Smooth muscle cell (in vitro differentiated cells): ENCODE data around the gene NTRK2. TPM values are rescaled to one million over a fixed set of nuclear protein-coding genes. Genes with fewer than 3 reads are reported as not detected.
A peak's percentile ranks its signal among the peaks of the same experiment; 100 is the strongest.

ENCODE experiments used
- DNase-seq: peaks from one replicate; lab custom pipeline; 2025; ENCODE audit not compliant: unreplicated experiment; lab: John Stamatoyannopoulos, UW
- H2AFZ ChIP-seq: fragments of 200-600 bp; sonication (generic); 2 replicates; pipeline ENCODE4 v1.6.0; 2016; ENCODE audit warnings: antibody characterized with exemption, low read depth, mild to moderate bottlenecking
- H3F3A ChIP-seq: fragments of 200-600 bp; sonication (generic); 2 replicates; pipeline ENCODE4 v1.6.0; 2017; ENCODE audit warnings: antibody characterized with exemption, low read depth
- H3K27ac ChIP-seq: fragments of 200-600 bp; sonication (generic); 2 replicates; pipeline ENCODE4 v1.5.1; 2016; ENCODE audit warnings: low read depth, mild to moderate bottlenecking
- H3K27me3 ChIP-seq: fragments of 200-600 bp; sonication (generic); 2 replicates; pipeline ENCODE4 v1.6.1; 2016; ENCODE audit warnings: low read depth, mild to moderate bottlenecking
- H3K36me3 ChIP-seq: fragments of 200-600 bp; sonication (generic); 2 replicates; pipeline ENCODE4 v1.5.1; 2016; ENCODE audit warnings: low read depth
- H3K4me1 ChIP-seq: fragments of 200-600 bp; sonication (generic); 2 replicates; pipeline ENCODE4 v1.5.1; 2016; ENCODE audit warnings: low read depth
- H3K4me2 ChIP-seq: fragments of 200-600 bp; sonication (generic); 2 replicates; pipeline ENCODE4 v1.6.0; 2016; ENCODE audit warnings: mild to moderate bottlenecking
- H3K4me3 ChIP-seq: fragments of 200-600 bp; sonication (generic); 2 replicates; pipeline ENCODE4 v1.5.1; 2016; ENCODE audit warnings: mild to moderate bottlenecking
- H3K79me2 ChIP-seq: fragments of 200-600 bp; sonication (generic); 2 replicates; pipeline ENCODE4 v1.6.0; 2016; ENCODE audit warnings: low read depth, mild to moderate bottlenecking
- H3K9ac ChIP-seq: fragments of 200-600 bp; sonication (generic); 2 replicates; pipeline ENCODE4 v1.6.0; 2016; ENCODE audit warnings: low read depth
- H3K9me3 ChIP-seq: fragments of 200-600 bp; sonication (generic); replicated peaks from 2 replicates; pipeline ENCODE4 v1.5.1; 2016; ENCODE audit warnings: low read depth
- H4K20me1 ChIP-seq: fragments of 200-600 bp; sonication (generic); 2 replicates; pipeline ENCODE4 v1.6.0; 2016; ENCODE audit warnings: low read depth
- CTCF ChIP-seq: fragments of 200-600 bp; sonication (generic); IDR thresholded peaks from 2 replicates; pipeline ENCODE4 v1.5.1; 2017; ENCODE audit warnings: borderline replicate concordance, mild to moderate bottlenecking, antibody characterized with exemption; ENCODE audit not compliant: insufficient read depth, poor library complexity, severe bottlenecking
- WGBS: methylation state at CpG from one replicate; pipeline ENCODE4 v1.1.7; 2016; ENCODE audit warnings: low lambda C conversion rate; 5-methylcytosine and 5-hydroxymethylcytosine counted together
- polyA plus RNA-seq: library from polyadenylated mRNA; unstranded; fragments of >200 nt; fragmentation: Nextera tagmentation; extraction: Ambion mirVana; gene quantifications from 2 replicates; pipeline ENCODE4 v1.2.1, GENCODE V29; 2016
- total RNA-seq: library from RNA; depleted of rRNA; stranded (reverse); fragments of >200 nt; gene quantifications from 2 replicates; pipeline ENCODE4 v1.2.3, GENCODE V29; 2014

The NTRK2 gene
- total and polyA plus RNA-seq, 2 experiments from 2014 or later: 1.7 to 3.9 TPM

GRCh38 chr9:84990416-84990815, 320.9 kb downstream of the NTRK2 start:
- Histone ChIP-seq H2AFZ (no peak overlapping the region), H3K9ac (no peak overlapping the region), H3K9me3 (no peaks in the 10 kb centered on the region), H3K27me3 (peaks cover 6% of the 10 kb centered on the region), H3K79me2 (no peaks in the 10 kb centered on the region), H3F3A (no peaks in the 10 kb centered on the region), H4K20me1 (no peaks in the 10 kb centered on the region), H3K4me1 (peaks cover 7% of the 10 kb centered on the region), H3K4me3 (no peak overlapping the region), H3K27ac (no peak overlapping the region), H3K36me3 (no peaks in the 10 kb centered on the region), H3K4me2 (peak overlapping the region; percentile 17)
- WGBS: 42% methylated on average over 6 of the region's 6 CpGs
- no peak for TF ChIP-seq CTCF
- no peak for DNase-seq

- H3K36me3 ChIP-seq: no peaks in the 10 kb centered on the region
- no peak overlapping the region for H3K4me3 ChIP-seq
- no peak overlapping the region for H2AFZ ChIP-seq
- H3K79me2 ChIP-seq: no peaks in the 10 kb centered on the region
- no peak overlapping the region for H3K9ac ChIP-seq
- H3K4me2 ChIP-seq: peak overlapping the region; percentile 17
- H3K9me3 ChIP-seq: no peaks in the 10 kb centered on the region
- DNase-seq: no peak
- no peak overlapping the region for H3K27ac ChIP-seq
- H4K20me1 ChIP-seq: no peaks in the 10 kb centered on the region
- 93% methylated on average over 13 of the region's 13 CpGs for WGBS
- no peaks in the 10 kb centered on the region for H3F3A ChIP-seq
- no peak for TF ChIP-seq CTCF
- H3K27me3 ChIP-seq: peaks cover 6% of the 10 kb centered on the region
- H3K4me1 ChIP-seq: peaks cover 7% of the 10 kb centered on the region
Observed at GRCh38 chr9:84990850-84991513, 321.5 kb downstream of the NTRK2 start.

GRCh38 chr9:84991514-84991870, 322.0 kb downstream of the NTRK2 start:
- H3F3A ChIP-seq: no peaks in the 10 kb centered on the region
- no peaks in the 10 kb centered on the region for H4K20me1 ChIP-seq
- H3K9ac ChIP-seq: no peak overlapping the region
- DNase-seq: no peak
- no peak overlapping the region for H3K27ac ChIP-seq
- 91% methylated on average over 7 of the region's 7 CpGs for WGBS
- H3K4me3 ChIP-seq: no peak overlapping the region
- peaks cover 4% of the 10 kb centered on the region for H3K27me3 ChIP-seq
- no peaks in the 10 kb centered on the region for H3K9me3 ChIP-seq
- no peaks in the 10 kb centered on the region for H3K36me3 ChIP-seq
- H2AFZ ChIP-seq: no peak overlapping the region
- no peak for TF ChIP-seq CTCF
- peaks cover 7% of the 10 kb centered on the region for H3K4me1 ChIP-seq
- no peak overlapping the region for H3K4me2 ChIP-seq
- no peaks in the 10 kb centered on the region for H3K79me2 ChIP-seq

- no peak overlapping the region for H3K4me2 ChIP-seq
- WGBS: 92% methylated on average over 3 of the region's 3 CpGs
- H3K36me3 ChIP-seq: no peaks in the 10 kb centered on the region
- H4K20me1 ChIP-seq: no peaks in the 10 kb centered on the region
- no peaks in the 10 kb centered on the region for H3K27me3 ChIP-seq
- H3K4me3 ChIP-seq: no peak overlapping the region
- peaks cover 7% of the 10 kb centered on the region for H3K4me1 ChIP-seq
- no peaks in the 10 kb centered on the region for H3F3A ChIP-seq
- H3K9ac ChIP-seq: no peak overlapping the region
- no peaks in the 10 kb centered on the region for H3K79me2 ChIP-seq
- TF ChIP-seq CTCF: no peak
- no peak for DNase-seq
- H3K9me3 ChIP-seq: no peaks in the 10 kb centered on the region
- no peak overlapping the region for H3K27ac ChIP-seq
- H2AFZ ChIP-seq: no peak overlapping the region
Observed at GRCh38 chr9:84992381-84992780, 322.9 kb downstream of the NTRK2 start.
